ENCODE data around the gene SNX15.

The SNX15 gene

GRCh38 chr11:65055538-65055937, 28.3 kb downstream of the SNX15 start:
- DNase-seq (ENCODE audit: low spot score) (no peak), FAIRE-seq (no peak)

GRCh38 chr11:65056999-65057398, 29.8 kb downstream of the SNX15 start:
- DNase-seq (ENCODE audit: low spot score) (no peak), FAIRE-seq (no peak)

GRCh38 chr11:65057526-65057925, 30.3 kb downstream of the SNX15 start:
- FAIRE-seq (no peak), DNase-seq (ENCODE audit: low spot score) (no peak)

GRCh38 chr11:65058012-65058411, 30.8 kb downstream of the SNX15 start:
- DNase-seq (ENCODE audit: low spot score) = no peak
- FAIRE-seq = no peak

DNA sequence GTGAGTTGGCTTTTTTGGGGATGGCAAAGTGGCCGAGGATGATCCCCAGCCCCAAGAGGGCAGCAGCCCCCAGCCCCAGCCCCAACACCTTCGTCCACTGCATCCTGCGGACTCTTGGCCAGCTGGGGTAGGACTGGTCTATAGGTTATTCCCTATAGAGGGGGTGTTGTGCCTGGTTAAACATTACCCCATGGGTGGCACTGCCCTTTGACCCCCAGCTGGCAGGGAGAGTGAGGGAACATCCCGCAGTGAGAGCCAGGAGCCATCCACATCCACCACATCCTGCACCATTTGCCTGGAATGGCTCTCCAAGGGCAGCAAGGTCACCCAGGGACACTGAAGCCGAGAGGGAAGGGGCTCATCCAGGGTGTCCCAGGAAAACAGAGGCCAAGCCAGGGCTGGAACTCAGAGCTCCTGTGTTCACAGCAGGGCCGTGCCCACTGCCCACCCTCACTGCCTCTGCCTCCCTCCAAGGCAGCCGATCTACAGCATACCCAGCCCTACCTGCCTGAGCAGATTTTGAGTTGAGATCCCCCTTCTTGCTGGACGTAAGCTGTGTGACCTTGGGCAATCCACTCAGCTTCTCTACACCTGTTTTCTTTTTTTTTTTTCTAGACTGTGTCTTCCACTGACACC, 31.3 kb downstream of the SNX15 start, which contains the start of gene NAALADL1:
Gene NAALADL1 (minus strand): TSS at position 135 of the 636 bp plus-strand sequence. CDS start 32 bp downstream, at position 103.
- no peak for DNase-seq (ENCODE audit: low spot score)
- no peak for FAIRE-seq

- FAIRE-seq (no peak), DNase-seq (ENCODE audit: low spot score) (no peak)
Measured at GRCh38 chr11:65059523-65059922, 32.3 kb downstream of the SNX15 start.

DNA sequence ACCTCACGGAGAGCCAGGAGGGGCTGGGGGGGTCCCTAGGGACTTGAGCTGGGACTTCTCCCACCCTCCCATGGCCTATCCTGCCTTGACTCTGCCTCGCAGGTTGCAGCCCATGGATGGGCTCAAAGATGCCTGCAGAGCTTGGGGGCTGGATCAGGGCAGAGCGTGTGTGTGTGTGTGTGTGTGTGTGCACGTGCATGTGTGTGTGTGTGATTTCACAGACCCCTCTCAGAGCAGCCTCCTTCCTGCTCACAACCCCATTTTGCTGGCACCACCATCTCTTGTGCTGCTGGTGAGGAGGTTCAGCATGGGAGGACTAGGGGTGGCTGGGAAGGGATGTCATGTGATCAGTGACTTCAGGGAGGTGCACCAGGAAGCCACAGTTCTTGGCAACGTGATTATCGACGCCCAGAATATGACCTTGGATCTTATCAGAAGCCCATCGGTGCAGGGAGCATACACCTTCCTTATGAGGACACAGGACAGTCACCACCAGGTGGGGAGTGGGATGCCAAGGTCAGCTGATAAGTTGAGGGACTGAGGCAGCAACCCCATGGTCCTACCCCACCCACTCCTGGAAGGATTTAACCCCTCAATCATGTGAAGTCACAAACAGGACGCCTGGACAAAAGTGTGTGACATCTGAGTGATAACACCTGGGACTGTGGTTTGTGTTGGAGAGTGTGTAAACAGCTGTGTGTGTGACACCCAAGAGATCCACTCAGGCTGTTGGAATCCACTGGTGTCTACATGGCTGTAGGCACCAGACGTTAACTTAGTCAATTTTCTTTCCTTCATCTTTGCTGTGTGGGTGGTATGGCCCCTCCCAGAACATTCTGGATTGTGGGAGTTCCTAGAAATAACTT, 33.0 kb downstream of the SNX15 start:
- FAIRE-seq = no peak
- DNase-seq (ENCODE audit: low spot score) = no peak

GRCh38 chr11:65060913-65061408, 33.7 kb downstream of the SNX15 start:
- FAIRE-seq (no peak), DNase-seq (ENCODE audit: low spot score) (no peak)

GRCh38 chr11:65063532-65063931, 36.3 kb downstream of the SNX15 start:
- DNase-seq (ENCODE audit: low spot score) = no peak
- no peak for FAIRE-seq

GRCh38 chr11:65064847-65065240, 37.6 kb downstream of the SNX15 start:
- FAIRE-seq (no peak), DNase-seq (ENCODE audit: low spot score) (no peak)

DNA sequence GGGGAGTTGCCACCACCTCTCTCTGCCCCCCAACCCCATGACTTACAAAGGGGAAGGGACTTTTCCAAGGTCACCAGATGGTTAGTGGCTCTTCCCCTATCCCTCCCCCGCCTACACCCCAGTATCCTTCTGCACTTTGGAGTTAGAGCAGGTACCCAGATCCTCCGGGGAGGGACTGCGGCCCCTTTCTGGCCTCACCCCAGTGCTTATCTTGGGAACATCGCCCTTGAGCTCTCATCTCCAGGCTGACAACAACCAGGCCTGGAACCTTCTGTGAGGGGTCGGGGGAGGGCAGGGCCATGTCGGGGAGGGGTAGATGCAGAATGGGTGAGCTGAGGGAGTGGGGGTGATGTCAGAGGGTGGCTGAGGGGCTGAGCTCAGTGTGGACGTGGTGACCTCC, 38.6 kb downstream of the SNX15 start:
- no peak for FAIRE-seq
- DNase-seq (ENCODE audit: low spot score) = no peak

DNA sequence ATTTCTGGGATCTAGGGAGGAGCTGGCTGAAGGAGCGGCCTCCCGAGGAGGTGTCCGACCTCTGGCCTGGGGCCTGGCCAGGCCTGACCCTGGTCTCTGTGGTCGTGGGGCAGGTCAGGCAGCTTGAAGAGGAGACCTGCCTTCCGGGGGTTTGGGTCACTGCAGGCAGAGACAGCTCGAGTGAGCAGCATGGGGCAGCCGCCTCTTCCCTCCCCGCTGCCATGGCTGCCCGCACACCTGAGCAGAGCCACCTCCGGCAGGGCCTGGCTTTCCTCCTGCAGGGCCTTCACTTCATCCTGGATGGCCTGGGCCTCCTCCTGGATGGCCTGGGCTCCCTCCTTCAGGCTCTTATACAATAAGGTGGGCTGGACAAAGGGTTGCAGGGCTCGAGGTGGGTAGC, 39.1 kb downstream of the SNX15 start:
- FAIRE-seq (no peak), DNase-seq (ENCODE audit: low spot score) (no peak)

GRCh38 chr11:65066805-65067291, 39.6 kb downstream of the SNX15 start:
- no peak for FAIRE-seq
- DNase-seq (ENCODE audit: low spot score) = no peak

DNA sequence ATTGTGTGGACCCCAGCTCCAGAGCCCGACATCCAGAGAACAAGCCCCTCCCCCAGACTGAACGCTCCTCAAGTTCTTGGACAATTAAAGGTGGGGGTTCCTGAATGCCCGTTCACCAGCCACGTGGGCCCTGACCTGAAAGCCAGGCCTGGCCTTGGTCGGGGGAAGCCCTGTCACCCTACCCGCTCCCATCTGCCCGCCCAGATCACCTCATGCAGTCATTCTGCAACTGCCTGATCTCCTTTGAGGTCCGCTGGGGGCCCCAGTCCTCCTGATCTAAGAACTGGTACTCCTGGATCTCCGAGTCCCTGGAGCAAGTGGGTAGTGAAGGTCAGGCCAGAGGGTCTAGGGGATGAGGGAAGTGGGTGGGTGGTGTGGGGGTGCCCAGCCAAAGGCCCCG, 40.2 kb downstream of the SNX15 start:
- DNase-seq (ENCODE audit: low spot score) = no peak
- FAIRE-seq = no peak

- DNase-seq (ENCODE audit: low spot score) = no peak
- FAIRE-seq = no peak
Measured at GRCh38 chr11:65069217-65069616, 42.0 kb downstream of the SNX15 start.

DNA sequence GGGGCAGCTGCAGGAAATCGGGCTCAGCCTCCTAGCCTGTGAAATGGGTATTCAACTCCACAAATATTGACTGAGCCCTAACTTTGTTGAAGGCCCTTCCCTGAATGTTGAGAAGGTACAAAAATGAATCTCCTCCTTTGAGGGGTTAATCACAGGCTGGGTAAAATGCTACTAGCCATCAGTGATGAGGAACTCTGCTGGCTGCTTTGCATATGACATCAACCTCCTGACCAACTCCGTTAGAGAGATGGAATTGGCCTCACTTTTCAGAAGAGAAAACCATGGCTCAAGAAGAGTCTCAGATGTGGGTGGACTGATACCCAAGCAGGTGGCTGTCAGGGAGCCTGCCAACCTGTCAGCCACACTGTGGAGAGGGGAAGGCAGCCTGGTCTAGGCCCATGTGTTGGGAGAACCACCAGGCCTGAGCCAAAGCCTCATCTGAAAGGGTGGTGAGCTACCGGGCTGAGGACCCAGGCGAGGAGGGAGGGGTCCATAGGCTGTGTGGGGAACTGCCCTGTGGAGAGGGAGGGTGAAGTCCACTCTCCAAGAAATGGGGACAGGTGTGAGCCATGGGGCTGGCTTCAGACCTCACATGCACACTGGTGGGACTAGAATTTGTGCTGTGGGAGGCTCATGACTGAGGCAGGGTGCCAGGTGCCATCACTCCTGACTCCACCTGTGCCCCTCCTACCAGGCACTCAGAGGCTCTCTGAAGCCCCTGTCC, 44.8 kb downstream of the SNX15 start:
- no peak for FAIRE-seq
- DNase-seq (ENCODE audit: low spot score) = no peak

DNA sequence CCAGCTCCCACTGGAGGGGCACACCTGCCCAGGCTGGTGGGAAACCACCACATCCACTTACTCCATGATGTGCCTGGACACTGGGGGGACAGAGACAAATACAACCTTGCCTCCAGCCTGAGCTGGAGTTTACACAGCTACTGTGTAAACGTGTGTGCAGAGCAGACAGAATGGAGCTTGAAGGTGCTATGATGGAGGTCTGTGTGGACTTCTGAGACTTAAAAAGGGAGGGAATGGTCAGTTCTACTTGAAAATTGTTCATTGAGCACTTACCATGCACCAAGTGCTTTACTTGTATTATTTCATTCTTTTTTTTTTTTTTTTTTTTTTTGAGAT, 45.4 kb downstream of the SNX15 start:
- DNase-seq (ENCODE audit: low spot score) (no peak), FAIRE-seq (no peak)

DNA sequence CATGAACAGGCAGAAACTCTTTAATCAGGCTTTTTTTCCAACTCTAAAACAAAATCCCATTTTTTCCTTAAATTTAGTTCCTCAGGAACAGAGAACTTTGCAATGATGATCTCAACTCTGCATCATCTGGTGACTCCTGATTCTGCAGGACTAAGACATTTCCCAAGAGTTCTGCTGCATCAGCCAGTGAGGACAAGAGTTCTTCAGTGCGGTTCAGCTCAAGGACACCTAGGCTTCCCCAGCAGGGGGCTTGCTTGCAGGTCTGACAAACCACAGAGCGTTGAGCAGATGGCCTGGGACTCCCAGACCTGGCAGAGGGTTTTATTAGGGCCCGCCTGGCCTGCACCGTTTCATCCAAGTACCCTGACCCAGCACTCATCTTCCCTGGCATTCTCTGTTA, 50.2 kb downstream of the SNX15 start:
- no peak for DNase-seq (ENCODE audit: low spot score)
- no peak for FAIRE-seq

- FAIRE-seq = no peak
- DNase-seq (ENCODE audit: low spot score) = peak; percentile 13
Measured at GRCh38 chr11:65078151-65078550, 50.9 kb downstream of the SNX15 start.

DNA sequence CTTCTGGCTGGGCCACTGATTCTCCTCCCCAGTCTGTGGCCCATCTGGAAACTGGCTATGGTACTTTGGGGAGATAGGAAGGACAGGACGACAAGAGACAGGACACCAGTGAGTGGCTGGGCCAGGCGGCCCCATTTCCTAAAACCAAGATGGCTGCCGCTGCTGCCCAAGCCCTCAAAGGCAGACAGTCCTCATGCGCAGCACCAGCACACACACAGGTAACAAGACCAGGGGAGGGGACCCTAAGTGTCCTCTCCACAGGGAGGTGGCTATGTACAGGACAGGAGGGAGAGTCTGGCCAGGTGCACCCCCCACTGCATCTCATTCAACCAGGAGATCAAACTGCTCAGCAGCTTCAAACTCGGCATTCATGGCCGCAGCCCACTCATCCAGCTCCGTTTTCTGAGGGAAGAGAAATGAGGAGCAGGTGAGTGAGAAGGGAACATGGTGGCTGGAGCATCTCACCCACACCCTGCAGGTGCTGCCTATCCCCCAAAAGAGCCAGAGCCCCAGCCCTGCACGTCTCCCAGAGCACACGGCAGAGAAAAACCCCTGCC, 51.6 kb downstream of the SNX15 start:
- DNase-seq (ENCODE audit: low spot score) (no peak), FAIRE-seq (no peak)

DNA sequence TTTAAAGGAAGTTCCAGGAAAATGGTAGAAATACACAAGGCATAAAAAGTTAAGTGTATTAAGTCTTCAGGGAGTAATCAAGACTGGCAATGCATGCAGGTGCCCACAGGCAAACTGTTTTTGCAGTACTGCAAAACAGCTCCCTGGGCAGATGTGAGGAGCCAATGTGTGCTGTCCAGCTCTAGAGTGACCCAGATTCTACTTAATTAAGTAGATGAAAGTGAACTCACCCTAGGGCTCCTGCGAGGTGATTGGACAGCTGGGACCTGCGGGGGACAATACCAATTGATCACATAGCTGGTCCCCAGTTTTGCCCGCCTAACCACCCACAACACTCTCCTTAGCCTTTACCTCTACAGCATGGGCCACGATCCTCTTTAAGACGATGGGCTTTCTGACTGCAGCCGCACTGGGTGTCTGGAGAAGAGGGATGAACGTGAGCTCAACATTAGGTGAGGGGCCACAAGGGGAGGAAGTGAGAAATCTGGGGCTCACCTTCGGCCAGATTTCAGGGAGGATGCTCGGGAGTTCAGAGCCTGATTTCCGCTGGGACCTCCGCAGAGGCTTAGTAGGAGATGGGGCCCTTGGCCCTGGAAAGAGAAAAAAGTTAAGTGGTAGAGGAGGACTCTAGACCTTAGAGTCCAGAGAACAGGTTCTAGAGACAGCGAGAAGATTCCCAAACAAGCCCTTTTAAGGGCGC, 56.0 kb downstream of the SNX15 start:
- no peak for FAIRE-seq
- DNase-seq (ENCODE audit: low spot score) = no peak

Measured in RCC 7860 (cell line).